Muscle layer of duodenum (tissue), 2 donors: ENCODE results near the gene PSMG4.

Experiments
- H3K27ac ChIP-seq: one replicate; pipeline ENCODE4 v1.7.0; 2013; ENCODE audit warnings: mild to moderate bottlenecking, low read length
- H3K27me3 ChIP-seq: one replicate; pipeline ENCODE4 v1.7.0; 2013; ENCODE audit warnings: low read depth, mild to moderate bottlenecking, control low read depth, low read length
- H3K36me3 ChIP-seq, 2 donors: one replicate each; pipeline ENCODE4 v1.7.0; 2013; ENCODE audit warnings: low read length in 2 of 2, control low read depth in 1 of 2, mild to moderate bottlenecking in 1 of 2; ENCODE audit not compliant: insufficient read depth in 2 of 2, control insufficient read depth in 1 of 2
- H3K4me1 ChIP-seq, 2 donors: one replicate each; pipeline ENCODE4 v1.7.0; 2013; ENCODE audit warnings: low read length in 2 of 2, mild to moderate bottlenecking in 2 of 2, control low read depth in 1 of 2, moderate library complexity in 1 of 2; ENCODE audit not compliant: insufficient read depth in 2 of 2, control insufficient read depth in 1 of 2
- H3K4me3 ChIP-seq, 2 donors: one replicate each; pipeline ENCODE4 v1.7.0; 2013; ENCODE audit warnings: low read length in 2 of 2, low read depth in 1 of 2, mild to moderate bottlenecking in 1 of 2
- H3K9me3 ChIP-seq, 2 donors: one replicate each; pipeline ENCODE4 v1.7.0; 2013; ENCODE audit warnings: low read length in 2 of 2, control low read depth in 1 of 2, mild to moderate bottlenecking in 1 of 2; ENCODE audit not compliant: control insufficient read depth in 1 of 2
- donor health status: healthy.

The PSMG4 gene

DNA sequence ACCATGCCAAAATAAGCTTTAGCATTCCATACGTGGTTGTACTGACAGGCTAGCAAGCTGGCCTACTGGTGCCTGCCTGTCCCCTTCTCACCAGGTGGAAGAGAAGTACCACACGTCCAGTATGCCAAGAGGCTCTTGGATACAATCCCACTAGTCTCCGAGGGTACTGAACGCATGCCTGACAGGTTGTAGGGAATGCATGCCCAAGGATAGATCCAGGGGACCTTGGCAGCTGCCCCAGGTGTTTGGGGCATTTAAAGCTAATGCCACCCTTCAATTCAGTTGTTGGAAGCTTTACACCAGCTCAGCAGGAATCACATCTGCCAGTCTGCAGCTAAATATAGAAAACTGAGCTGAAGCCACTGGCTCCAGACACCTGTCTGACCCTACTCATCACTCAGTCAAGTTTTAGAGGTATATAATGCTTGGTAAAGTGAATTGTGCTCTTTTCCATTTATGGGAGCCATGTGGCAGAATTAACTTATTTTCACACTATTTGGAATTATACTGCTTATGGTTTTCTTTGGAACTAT lies 36.2 kb upstream of the PSMG4 start:
- Histone ChIP-seq H3K36me3 (no peaks in the 10 kb centered on the region), H3K9me3 (no peaks in the 10 kb centered on the region), H3K27ac (no peak overlapping the region), H3K4me1 (peaks cover 3 to 14% of the 10 kb centered on the region in 2 donors), H3K4me3 (no peak overlapping the region), H3K27me3 (peaks cover 14% of the 10 kb centered on the region)

DNA sequence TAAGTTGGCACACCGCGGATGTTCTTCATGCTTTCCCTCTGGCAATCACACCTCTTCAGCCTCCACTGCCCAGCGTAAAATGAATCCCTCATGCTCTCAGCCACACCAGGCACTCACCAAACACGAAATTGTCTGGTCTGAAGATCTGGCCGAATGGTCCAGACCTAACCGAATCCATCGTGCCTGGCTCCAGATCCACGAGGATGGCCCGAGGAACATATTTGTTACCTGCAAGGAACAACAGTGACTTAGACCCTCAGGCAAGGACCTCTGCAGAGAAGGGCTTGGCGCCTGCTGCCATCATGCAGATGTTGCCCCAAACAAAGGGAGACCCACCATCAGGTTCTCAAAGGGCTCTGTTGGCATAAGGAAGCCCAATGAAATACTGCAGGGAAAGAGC lies 32.7 kb upstream of the PSMG4 start:
- Histone ChIP-seq H3K36me3 (no peaks in the 10 kb centered on the region), H3K4me1 (peaks cover 3 to 46% of the 10 kb centered on the region in 2 donors), H3K9me3 (no peaks in the 10 kb centered on the region), H3K27ac (no peak overlapping the region), H3K27me3 (peaks cover 44% of the 10 kb centered on the region), H3K4me3 (peak overlapping the region in 1 of 2 donors; percentile 64)

DNA sequence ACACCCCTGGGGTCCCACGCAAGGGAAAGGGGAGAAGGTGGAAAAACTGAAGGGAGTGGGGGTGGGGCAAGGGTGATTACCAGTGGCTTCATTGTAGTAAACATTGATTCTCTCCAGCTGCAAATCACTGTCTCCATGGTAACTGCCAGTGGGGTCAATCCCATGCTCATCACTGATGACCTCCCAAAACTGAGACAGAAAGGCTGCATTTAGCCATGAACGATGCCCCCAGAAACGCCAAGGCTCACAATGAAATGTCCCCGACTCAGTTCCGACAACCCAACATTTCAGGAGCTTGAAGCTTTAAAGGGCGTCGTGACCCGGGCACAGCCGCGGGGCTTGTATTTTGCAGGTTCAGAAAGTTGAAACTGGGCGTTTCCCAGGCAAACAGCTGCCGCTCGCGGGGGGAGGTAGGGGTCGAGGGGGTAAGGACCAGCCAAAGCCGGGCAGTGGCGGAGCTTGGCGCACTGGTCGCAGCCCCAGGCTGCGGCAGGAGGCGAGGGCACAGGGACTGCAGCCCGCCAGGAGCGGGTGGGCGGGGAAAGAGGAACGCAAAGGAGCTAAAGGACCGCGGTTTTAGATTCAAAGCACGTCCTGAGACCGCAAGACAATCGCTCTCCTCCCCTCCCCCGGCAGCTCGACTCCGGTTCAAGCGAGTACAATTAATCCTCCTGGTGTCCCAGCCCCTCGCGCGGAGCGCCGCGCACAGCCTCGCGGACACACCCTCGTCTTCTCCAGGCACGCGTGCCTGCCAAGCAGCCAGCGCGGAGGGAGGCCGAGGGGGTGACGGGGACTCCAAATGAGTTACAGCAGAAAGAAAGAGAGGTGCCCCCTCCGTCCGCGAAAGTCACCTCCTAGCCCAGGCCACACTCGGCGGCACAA lies 32.0 kb upstream of the PSMG4 start:
- Histone ChIP-seq H3K27ac (no peak overlapping the region), H3K27me3 (peaks cover 48% of the 10 kb centered on the region), H3K36me3 (no peaks in the 10 kb centered on the region), H3K4me1 (peaks cover 3 to 49% of the 10 kb centered on the region in 2 donors), H3K4me3 (peak overlapping the region; percentile 46 to 64), H3K9me3 (no peaks in the 10 kb centered on the region)

- H3K9me3 ChIP-seq = no peaks in the 10 kb centered on the region
- no peak within 1 kb of the TSS for H3K27ac ChIP-seq
- no peaks in the 10 kb centered on the region for H3K36me3 ChIP-seq
- peaks cover 6 to 55% of the 10 kb centered on the region in 2 donors for H3K4me1 ChIP-seq
- H3K27me3 ChIP-seq = peaks cover 56% of the 10 kb centered on the region
- H3K4me3 ChIP-seq = peak within 1 kb of the TSS; percentile 46 to 64
These were observed 31.2 kb upstream of the PSMG4 start, which contains the start of gene TUBB2B for GRCh38 chr6:3227363-3228045. TUBB2B (minus strand) TSS chr6:3227653; CDS start chr6:3227543, 110 bp downstream.

DNA sequence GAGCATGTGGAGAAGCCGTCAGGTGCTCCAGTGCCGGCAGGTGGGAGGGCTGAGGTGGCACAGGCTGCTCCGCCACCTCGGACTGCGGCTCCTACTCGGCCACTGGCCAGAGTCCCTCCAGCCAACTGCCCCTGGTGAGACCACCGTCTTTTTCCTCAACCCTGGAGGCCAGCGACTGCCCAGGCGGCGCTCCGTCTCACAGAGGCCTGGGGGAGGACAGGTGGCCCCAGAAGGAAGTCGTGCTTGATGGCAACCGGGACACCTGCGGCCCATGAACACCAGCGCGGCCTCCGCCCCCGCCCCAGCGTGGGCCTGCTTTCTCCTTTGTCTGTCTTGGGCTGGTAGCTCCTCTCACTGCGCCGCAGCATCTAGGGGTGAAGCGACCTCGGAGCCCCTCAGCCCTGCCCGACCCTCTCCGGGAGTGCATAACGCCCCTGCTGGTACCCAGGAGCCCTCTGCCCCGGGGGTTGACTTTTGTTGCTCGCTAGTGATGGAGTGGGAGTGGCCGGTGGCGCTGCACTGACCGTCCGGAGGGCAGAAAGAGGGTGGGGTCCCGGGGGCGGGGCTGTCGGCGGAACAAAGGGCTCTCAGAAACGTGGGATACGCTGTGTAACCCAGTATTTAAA lies 30.6 kb upstream of the PSMG4 start:
- Histone ChIP-seq H3K9me3 (no peaks in the 10 kb centered on the region), H3K36me3 (no peaks in the 10 kb centered on the region), H3K27ac (no peak overlapping the region), H3K4me3 (peak overlapping the region; percentile 11 to 64), H3K4me1 (peaks cover 6 to 55% of the 10 kb centered on the region in 2 donors), H3K27me3 (peaks cover 62% of the 10 kb centered on the region)

DNA sequence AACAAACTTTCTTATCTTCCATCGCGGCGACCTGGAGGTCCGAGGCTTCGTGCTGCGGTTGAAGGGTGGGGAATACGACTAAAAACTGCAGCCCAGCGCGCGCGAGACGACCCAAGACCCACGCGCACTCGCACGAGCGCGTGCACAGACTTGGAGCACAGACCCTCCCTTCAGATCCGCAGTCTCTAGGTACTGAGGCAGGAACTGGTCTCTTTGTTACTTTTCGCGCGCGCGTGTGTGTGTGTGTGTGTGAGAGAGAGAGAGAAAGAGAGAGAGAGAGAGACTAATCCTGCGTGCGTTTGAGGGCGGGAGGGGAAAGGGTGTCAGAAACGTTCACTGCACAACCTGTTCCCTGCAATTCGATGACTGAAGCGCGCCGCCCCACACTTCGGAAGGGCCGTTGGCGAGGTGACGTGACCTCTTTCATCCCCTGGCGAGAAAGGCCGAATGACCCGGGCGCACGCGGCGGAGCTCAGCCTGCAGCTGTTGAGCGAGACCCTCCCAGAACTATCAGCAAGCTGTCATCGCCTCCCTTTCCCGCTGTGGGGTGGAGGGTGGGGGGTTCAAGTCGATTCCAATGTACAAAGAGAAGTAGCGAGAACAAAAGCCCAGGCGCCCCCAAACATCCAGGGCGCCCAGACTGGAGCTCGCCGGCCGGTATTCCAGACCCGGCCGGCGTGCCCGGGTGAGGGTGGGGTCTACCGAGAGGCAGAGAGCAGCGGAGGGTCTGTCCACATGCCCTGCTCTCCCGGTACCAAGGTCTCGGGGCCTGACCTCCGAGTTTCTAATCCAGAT lies 29.8 kb upstream of the PSMG4 start:
- Histone ChIP-seq H3K9me3 (no peaks in the 10 kb centered on the region), H3K4me3 (peak overlapping the region; percentile 16 to 48), H3K36me3 (no peaks in the 10 kb centered on the region), H3K27me3 (peaks cover 68% of the 10 kb centered on the region), H3K27ac (no peak overlapping the region), H3K4me1 (peaks cover 6 to 55% of the 10 kb centered on the region in 2 donors)

DNA sequence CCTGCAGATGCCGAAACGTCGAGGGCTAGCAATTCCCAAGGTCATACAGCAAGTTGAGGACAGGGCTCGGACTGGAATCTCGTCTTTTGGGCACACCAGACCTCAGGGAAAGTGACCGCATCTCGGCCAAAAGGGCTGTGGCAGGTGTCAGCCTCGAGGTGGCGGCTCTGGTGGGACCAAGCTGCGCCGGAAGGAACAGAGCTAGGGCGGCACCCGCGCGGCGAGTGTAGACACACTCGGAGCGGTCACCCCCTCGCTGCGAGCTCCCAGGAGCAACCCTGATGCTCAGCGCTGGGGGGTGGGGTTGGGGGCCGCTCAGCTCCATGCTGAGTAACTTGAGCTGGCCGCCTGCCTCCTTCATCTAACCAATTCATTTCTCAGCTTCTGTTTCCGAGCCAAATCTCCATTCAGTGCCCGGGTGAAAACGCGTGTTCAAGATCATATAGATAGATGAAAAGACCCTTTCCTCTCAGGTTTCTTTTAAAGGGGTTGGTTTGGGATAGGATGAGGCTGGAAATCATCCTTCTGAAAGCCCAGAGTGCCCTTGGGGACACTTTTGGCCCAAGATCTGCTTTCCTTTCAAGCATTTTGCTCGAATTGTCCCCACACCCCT lies 29.1 kb upstream of the PSMG4 start:
- Histone ChIP-seq H3K27ac (no peak overlapping the region), H3K4me3 (peak overlapping the region in 1 of 2 donors; percentile 48), H3K9me3 (no peaks in the 10 kb centered on the region), H3K36me3 (no peaks in the 10 kb centered on the region), H3K4me1 (peaks cover 6 to 55% of the 10 kb centered on the region in 2 donors), H3K27me3 (peaks cover 73% of the 10 kb centered on the region)

DNA sequence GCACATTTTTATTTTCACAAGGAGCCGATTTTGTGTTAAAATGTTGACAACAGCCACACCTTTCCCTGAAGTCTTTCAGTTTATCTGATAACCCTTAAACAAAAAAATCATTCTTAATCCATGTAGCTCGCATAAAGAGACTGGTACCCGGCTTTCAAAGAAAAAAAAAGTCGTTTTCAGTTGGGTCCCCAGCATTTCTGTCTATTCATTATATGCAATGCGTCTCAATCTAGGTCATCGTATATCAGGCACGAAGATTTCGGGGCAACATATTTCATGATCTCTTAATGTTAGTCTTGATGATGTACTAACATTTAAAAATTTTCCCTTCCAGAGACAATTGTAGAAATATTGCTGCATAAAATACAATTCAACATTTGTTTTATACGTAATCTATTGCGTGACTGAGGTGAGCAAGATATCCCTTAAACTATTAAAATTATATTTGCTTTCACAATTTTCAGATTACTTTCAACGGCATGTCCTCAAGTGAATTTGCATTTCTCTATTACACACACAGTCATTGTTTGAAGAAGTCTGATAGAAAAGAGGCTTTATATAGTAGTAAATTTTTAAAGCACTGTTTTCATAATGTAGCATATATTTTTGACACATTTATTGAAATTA lies 28.4 kb upstream of the PSMG4 start:
- peaks cover 6 to 55% of the 10 kb centered on the region in 2 donors for H3K4me1 ChIP-seq
- H3K27me3 ChIP-seq = peaks cover 73% of the 10 kb centered on the region
- no peak overlapping the region for H3K27ac ChIP-seq
- H3K36me3 ChIP-seq = no peaks in the 10 kb centered on the region
- H3K9me3 ChIP-seq = no peaks in the 10 kb centered on the region
- H3K4me3 ChIP-seq = peak overlapping the region; percentile 71 to 83

DNA sequence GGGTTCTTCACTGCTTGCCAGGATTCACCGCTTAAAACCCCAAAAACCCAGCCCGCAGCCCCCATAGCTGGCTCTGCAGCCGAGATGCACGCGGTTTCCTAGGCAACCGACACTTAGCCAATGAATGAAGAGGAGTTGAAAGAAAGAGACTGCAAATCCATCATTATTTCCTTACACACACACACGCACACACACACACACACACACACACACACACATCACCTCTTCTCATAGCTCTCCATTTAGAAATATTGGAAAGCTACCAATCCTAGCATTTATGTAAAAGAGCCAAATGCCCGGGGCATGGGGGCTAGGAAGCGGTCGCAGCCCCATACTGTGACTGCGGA lies 27.9 kb upstream of the PSMG4 start:
- H3K27me3 ChIP-seq = peaks cover 73% of the 10 kb centered on the region
- H3K36me3 ChIP-seq = no peaks in the 10 kb centered on the region
- H3K4me3 ChIP-seq = peak overlapping the region; percentile 71 to 83
- H3K4me1 ChIP-seq = peaks cover 6 to 55% of the 10 kb centered on the region in 2 donors
- H3K9me3 ChIP-seq = no peaks in the 10 kb centered on the region
- peak overlapping the region; percentile 51 for H3K27ac ChIP-seq
